Right renal pelvis (tissue), 4 donors: ENCODE measurements around the gene OR3A2. TPM values are rescaled to one million over a fixed set of nuclear protein-coding genes. Genes with fewer than 3 reads are reported as not detected.
"Not testable (repeated sequence)": the region's sequence is repeated elsewhere in the genome, so short reads cannot be mapped to it uniquely, and the experiment has no call there.

Experiments used
- DNase-seq, 4 donors: peaks; one replicate each; pipeline ENCODE4 v3.0.0-alpha.2; 2013; ENCODE audit warnings: low read depth in 4 of 4, low spot score in 3 of 4, missing footprints in 1 of 4
- polyA plus RNA-seq, 4 donors: library from polyadenylated mRNA; unstranded; fragments of 120-200 nt; gene quantifications; one replicate each; pipeline ENCODE4 v1.2.1, GENCODE V29; 2013; ENCODE audit not compliant: insufficient read length in 4 of 4

OR3A2 gene
- under 1 TPM in 3 of 4 donors, not detected in 1; 0.22 to 0.62 (median 0.55) TPM for polyA plus RNA-seq

DNA sequence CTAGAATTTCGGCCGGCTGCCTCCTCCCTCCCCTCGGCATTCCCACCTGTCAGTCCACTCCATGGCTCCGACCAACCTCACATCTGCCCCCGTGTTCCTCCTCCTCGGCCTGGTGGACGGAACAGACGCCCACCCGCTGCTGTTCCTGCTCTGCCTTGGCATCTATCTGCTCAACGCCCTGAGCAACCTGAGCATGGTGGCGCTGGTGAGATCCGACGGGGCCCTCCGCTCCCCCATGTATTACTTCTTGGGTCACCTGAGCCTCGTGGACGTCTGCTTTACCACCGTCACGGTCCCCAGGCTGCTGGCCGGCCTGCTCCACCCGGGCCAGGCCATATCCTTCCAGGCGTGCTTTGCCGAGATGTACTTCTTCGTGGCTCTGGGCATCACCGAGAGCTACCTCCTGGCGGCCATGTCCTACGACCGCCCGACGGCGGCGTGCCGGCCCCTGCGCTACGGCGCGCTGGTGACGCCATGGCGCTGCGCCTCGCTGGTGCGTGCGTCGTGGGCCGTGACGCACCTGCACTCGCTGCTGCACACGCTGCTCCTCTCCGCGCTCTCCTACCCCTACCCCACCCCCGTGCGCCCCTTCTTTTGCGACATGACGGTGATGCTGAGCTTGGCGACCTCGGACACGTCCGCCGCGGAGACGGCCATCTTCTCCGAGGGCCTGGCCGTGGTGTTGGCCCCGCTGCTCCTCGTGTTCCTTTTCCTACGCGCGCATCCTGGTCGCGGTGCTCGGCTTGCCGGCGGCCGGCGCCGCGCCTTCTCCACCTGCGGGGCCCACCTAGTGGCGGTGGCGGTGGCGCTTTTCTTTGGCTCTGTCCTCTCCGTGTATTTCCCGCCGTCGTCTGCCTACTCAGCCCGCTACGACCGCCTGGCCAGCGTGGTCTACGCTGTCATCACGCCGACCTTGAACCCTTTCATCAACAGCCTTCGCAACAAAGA is at the start of gene OR3A2:
OR3A2 (minus strand) TSS at position 440 of the 948 bp plus-strand sequence.
- DNase-seq = no peak

DNA sequence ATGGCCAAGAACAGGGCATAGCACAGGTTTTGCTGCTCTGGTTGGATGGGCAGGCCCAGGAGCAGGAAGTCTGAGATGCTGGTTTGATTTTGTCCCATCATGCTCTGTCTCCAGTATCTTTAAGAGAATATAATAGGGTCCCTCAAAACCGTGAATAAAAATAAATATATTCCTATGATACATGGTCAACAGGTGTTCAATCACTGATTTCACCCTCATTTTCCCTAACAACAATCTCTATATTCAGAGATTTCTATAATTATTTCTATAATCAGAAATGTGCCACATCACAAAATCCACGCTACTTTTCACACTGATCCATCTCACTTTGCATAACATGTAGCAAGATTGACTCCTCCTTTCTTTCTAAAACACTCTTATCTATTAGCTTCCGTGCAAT is 47.6 kb upstream of the OR3A2 start, which contains the start of gene OR1E2:
OR1E2 (minus strand) TSS at position 101 of the 400 bp plus-strand sequence; CDS start at position 101, 0 bp downstream.
- DNase-seq = no peak

- not testable (repeated sequence) for DNase-seq
These were observed 47.1 kb upstream of the OR3A2 start for GRCh38 chr17:3433215-3433614.

- no peak for DNase-seq
These were observed 32.1 kb upstream of the OR3A2 start for GRCh38 chr17:3418222-3418621.

DNA sequence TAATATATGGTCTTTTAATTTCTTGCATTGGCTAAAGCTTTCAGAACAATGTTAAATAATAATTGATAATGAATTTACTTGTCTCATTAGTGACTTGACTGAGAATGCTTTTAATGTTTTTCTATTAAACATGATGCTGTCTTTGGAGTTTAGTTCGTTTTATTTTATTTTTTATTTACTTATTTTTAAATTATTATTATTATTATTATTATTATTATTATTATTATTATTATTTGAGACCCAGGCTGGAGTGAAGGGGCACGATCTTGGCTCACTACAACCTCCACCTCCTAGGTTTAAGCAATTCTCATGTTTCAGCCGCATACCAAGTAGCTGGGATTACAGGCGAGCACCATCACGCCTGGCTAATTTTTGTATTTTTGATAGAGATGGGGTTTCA is 29.5 kb upstream of the OR3A2 start:
- DNase-seq = no peak

DNA sequence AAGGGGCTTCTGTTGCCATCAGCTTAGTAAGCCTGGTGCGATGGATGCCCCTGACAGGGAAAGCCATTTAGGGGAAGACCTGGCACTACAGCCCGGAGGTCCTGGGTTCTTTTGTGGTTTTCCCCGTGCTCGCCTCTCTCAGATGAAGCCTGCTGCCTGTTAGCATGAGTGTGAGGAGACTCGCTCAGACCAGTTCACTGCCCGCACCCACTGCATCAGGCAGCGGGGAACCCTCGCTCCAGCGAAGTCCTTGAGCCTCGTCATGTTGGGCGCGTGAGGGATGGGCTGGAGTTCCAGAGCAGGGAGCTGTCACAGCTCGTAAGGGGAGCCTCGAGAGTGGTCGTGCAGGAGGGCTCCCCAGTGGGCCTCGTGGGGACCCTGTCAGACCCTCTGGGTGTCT is 26.1 kb upstream of the OR3A2 start:
- DNase-seq = not testable (repeated sequence)

DNA sequence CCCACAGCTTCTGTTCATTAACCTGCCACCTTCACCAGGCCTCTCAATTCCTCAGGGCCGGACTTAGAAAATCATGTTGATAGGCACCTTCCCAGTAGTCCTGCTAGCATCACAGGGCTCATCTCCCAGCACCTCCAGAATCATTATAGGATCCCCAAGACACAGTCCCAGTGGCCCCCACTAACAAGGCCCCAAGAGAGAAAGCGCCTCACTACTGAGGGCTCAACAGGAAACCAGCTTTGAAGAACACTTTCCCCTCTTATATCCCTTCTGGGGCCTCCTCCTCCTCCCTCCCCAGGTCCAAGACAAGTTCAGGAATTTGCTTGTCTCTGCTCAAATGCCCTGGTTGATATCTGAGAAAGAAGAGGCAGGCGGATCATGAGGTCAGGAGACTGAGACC is 25.0 kb upstream of the OR3A2 start, which contains the start of gene OR3A3:
OR3A3 (plus strand) TSS at position 301 of the 400 bp plus-strand sequence.
- no peak for DNase-seq

GRCh38 chr17:3403856-3404255 is 17.7 kb upstream of the OR3A2 start:
- DNase-seq = not testable (repeated sequence)

DNA sequence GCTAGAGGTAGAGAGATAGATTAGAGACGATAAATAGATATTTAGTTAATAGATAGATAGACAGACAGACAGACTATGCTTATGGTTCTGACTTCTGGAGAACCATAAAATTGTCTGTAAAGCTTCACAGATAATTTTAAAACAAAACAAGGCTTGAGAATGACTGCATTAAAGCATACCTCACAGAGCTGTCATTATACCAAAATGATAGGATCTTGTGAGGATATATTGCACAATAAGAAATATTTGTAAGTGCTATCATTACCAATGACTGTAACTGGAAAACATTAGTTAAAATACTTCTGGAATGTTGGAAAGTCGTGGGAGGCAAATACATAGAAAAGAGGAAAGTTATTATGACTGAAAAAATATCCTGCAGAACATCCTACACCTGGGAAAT is 15.7 kb upstream of the OR3A2 start:
- no peak for DNase-seq

DNA sequence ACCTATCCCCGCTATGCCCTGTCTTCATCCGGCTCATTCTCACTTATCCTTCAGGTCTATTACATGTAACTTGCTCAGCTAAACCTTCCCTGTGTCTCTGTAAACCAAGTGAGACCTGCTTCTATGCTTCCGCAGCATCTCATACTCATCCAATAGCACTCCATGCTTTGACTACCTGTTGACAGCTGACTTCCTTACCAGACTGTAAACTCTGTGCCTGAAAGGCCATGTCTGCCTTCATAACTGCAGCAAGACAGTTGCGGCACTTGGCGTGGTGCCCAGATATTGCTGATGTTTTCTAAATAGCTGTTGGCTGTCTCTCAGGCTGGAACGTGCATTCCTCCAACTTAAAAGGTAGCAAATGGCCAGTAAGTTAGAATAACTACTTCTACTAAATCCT is 13.9 kb upstream of the OR3A2 start:
- no peak for DNase-seq

- DNase-seq = no peak
These were observed 12.2 kb upstream of the OR3A2 start, which contains the start of gene OR1E1 for GRCh38 chr17:3398310-3398709. Gene OR1E1 (minus strand): TSS chr17:3398410. CDS start chr17:3398410, 0 bp downstream.

GRCh38 chr17:3397801-3398200 is 11.7 kb upstream of the OR3A2 start:
- not testable (repeated sequence) for DNase-seq

DNA sequence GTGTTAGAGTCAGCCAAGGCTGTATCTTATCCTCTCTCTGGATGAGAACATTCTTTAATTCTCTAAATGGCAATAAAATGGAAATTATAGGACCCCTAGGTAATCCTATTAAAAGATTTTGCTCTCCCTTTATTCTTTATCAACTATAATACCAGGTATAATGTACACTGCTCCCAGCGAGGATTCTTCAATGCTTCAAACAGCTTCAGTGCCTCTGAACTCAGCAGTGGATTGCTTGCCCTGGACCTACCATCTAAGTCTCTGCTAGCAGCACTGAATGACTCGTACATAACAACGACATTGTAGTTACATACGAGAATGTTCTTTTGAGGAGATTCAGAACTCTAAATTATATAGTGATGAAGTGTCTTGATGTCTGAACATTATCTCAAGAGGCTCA is 3.7 kb upstream of the OR3A2 start:
- DNase-seq = no peak

GRCh38 chr17:3381957-3382356 is 4.2 kb downstream of the OR3A2 start:
- DNase-seq = no peak

GRCh38 chr17:3378321-3378720 is 7.8 kb downstream of the OR3A2 start:
- no peak for DNase-seq

DNA sequence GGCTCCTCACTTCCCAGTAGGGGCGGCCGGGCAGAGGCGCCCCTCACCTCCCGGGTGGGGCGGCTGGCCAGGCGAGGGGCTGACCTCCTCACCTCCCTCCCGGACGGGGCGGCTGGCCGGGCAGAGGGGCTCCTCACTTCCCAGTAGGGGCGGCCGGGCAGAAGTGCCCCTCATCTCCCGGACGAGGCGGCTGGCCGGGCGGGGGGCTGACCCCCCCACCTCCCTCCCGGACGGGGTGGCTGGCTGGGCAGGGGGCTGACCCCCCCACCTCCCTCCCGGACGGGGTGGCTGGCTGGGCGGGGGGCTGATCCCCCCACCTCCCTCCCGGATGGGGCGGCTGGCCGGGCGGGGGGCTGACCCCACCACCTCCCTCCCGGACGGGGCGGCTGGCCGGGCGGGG is 14.9 kb downstream of the OR3A2 start:
- DNase-seq = not testable (repeated sequence)

- not testable (repeated sequence) for DNase-seq
These were observed 43.3 kb downstream of the OR3A2 start for GRCh38 chr17:3342782-3343181.

GRCh38 chr17:3335876-3336275 is 50.2 kb downstream of the OR3A2 start:
- DNase-seq = no peak

DNA sequence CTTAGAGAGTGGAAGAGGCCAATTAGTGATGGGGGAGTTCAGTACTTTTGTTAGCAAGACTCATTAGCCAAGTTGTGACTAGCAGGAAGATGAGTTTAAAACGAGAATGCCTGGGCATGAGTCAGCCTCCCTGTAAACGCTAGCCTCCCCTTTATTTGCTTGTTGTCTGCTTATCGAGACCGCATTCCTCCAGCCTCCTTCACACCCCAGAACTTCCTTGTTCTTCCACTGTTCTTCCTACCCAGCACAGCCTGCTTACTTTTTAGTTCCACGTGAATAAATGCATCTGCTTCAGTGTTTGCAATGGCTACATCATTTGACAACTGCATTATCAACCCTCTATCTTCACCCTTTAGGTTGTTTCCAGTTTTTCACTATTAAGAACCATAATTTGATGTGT is 67.8 kb downstream of the OR3A2 start:
- DNase-seq = no peak

GRCh38 chr17:3316836-3317235 is 69.3 kb downstream of the OR3A2 start:
- DNase-seq = no peak

- no peak for DNase-seq
These were observed 77.5 kb downstream of the OR3A2 start for GRCh38 chr17:3308603-3309002.

DNA sequence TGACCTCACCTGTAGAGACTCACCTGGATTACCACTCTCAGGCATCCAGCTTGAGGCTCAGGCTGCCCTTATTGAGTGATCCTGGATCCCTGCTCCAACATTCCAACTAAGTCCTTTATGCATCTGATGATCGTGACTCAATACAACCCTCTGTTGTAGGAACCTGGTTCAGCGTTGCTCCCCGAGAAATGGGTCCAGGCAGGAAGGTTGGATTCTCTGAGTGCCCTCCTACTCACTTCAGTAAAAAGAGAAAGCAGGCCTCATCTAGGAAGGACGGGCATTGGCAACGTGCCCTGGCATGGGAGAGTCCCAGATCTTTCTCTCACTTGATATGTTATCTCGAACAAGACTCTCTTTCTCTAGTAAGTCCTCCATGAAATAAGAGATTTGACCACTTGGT is 87.8 kb downstream of the OR3A2 start, which contains the start of gene OR3A1:
OR3A1 (minus strand) TSS at position 101 of the 400 bp plus-strand sequence. CDS start 5,778 bp downstream, outside the sequence.
- no peak for DNase-seq
